Bronchial epithelial cell (primary cell): ENCODE data around the gene KCND3. TPM values are rescaled to one million over a fixed set of nuclear protein-coding genes. Genes with fewer than 3 reads are reported as not detected.
A peak's percentile ranks its signal among the peaks of the same experiment; 100 is the strongest.

Experiments
- DNase-seq: peaks from one replicate; pipeline ENCODE4 v3.0.0-alpha.2; 2010; ENCODE audit warnings: low read depth
- FAIRE-seq: peaks from 2 replicates; lab custom pipeline; 2011; peaks lifted over from hg19 to GRCh38; lab: Jason Lieb, UNC
- H3K27me3 ChIP-seq: 2 replicates; pipeline ENCODE4 v1.5.1; 2011; ENCODE audit warnings: low read length; ENCODE audit not compliant: control insufficient read depth, insufficient read depth
- H3K36me3 ChIP-seq: 2 replicates; pipeline ENCODE4 v1.5.1; 2011; ENCODE audit warnings: low read length; ENCODE audit not compliant: control insufficient read depth, insufficient read depth
- H3K4me3 ChIP-seq: 2 replicates; pipeline ENCODE4 v1.5.1; 2011; ENCODE audit warnings: mild to moderate bottlenecking, low read depth, low read length, control low read depth
- total RNA-seq: library from RNA; depleted of rRNA; stranded (reverse); fragments of >200 nt; gene quantifications from 2 replicates; pipeline ENCODE4 v1.2.1, GENCODE V29; 2014
- TF ChIP-seq, protein P1 (sequence below): IDR thresholded peaks from 2 replicates; pipeline ENCODE4 v1.5.1; 2011; ENCODE audit warnings: mild to moderate bottlenecking, moderate library complexity, low read length, control low read depth, inconsistent platforms; ENCODE audit not compliant: insufficient read depth, severe bottlenecking

The KCND3 gene
- total RNA-seq: under 0.01 and 0.13 TPM in 2 replicates

DNA sequence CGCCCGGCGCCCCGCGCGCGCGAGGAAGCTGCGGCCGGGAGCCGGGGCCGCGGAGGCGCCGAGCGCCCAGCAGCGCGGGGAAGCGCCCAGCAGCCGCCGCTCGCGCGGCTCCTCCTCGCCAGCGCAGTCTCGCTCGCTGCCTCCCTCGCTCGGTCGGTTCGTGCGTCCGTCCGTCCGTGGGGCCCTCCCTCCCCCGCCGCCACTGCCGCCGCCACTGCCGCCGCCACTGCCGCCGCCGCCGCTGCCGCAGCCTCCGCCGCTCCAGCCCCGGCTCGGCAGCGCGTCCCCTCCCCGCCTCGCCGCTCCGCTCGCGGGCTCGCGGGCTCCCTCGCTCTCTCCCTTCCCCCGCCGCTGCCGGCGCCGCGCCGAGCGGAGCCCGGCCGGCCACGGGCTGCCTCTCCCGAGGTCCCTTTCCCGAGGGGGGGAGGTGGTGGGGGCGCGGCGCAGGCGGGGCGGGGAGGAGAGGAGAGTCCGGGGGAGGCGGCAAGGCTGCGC is at the start of gene KCND3:
KCND3 (minus strand) TSS at position 138 of the 495 bp plus-strand sequence.
- Histone ChIP-seq H3K36me3 (no peaks in the 10 kb centered on the region), H3K4me3 (peak within 1 kb of the TSS; percentile 47), H3K27me3 (peaks cover 11% of the 10 kb centered on the region)
- FAIRE-seq (no peak), DNase-seq (no peak)
- TF ChIP-seq, protein P1, sequence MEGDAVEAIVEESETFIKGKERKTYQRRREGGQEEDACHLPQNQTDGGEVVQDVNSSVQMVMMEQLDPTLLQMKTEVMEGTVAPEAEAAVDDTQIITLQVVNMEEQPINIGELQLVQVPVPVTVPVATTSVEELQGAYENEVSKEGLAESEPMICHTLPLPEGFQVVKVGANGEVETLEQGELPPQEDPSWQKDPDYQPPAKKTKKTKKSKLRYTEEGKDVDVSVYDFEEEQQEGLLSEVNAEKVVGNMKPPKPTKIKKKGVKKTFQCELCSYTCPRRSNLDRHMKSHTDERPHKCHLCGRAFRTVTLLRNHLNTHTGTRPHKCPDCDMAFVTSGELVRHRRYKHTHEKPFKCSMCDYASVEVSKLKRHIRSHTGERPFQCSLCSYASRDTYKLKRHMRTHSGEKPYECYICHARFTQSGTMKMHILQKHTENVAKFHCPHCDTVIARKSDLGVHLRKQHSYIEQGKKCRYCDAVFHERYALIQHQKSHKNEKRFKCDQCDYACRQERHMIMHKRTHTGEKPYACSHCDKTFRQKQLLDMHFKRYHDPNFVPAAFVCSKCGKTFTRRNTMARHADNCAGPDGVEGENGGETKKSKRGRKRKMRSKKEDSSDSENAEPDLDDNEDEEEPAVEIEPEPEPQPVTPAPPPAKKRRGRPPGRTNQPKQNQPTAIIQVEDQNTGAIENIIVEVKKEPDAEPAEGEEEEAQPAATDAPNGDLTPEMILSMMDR: peak; percentile 3

DNA sequence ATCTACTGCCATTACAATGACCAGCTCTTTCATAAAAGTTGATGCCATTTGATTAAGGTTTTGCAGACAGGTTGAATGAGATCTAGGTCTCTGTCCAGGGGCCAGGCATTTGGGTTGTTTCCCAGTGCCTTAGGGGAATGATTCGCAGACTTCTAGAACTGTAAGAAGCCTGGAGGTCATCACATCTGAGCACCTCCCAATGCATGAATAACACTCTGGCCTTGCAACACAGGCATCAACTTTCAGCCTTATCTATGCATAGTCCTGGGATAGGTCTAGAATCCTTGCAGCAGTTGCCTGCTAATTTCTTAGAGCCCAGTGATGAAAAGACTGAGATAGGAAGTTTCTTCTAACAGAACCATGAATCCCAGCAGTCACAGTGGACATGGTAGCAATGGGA is 44.8 kb upstream of the KCND3 start:
- peaks cover 3% of the 10 kb centered on the region for H3K27me3 ChIP-seq
- TF ChIP-seq, protein P1: no peak
- no peaks in the 10 kb centered on the region for H3K36me3 ChIP-seq
- peak; percentile 51 for DNase-seq
- peak; percentile 40 for FAIRE-seq
- no peak overlapping the region for H3K4me3 ChIP-seq

DNA sequence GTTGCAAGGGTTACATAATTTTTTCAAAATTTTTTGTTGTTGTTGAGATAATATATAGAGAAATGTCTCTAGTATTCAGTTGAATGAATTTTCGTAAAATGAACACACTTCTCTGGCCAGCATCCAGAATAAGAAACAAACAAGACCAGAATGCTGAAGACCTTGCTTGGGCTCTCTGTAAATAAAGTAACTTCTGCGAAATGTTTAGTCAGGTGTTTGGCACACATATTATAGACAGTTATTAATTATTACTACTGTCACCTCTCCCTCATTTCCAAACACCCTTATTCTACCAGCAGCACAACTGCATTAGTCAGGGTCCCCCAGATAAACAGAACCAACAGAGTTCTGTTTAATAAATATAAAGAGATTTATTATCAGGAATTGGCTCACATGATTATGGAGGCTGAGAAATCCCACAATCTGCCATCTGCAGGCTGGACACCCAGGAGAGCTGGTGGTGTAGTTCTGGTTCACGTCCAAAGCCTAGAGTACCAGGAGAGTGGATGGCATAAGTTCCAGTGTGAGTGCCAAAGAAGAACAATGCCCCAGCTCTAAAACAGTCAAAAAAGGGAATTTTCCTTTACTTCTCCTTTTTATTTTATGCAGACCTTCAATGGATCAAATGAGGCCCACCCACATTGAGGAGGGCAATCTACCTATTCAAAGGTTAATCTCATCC is 44.1 kb upstream of the KCND3 start:
- DNase-seq (no peak), FAIRE-seq (no peak)
- TF ChIP-seq, protein P1: no peak
- Histone ChIP-seq H3K36me3 (no peaks in the 10 kb centered on the region), H3K27me3 (peaks cover 3% of the 10 kb centered on the region), H3K4me3 (no peak overlapping the region)

DNA sequence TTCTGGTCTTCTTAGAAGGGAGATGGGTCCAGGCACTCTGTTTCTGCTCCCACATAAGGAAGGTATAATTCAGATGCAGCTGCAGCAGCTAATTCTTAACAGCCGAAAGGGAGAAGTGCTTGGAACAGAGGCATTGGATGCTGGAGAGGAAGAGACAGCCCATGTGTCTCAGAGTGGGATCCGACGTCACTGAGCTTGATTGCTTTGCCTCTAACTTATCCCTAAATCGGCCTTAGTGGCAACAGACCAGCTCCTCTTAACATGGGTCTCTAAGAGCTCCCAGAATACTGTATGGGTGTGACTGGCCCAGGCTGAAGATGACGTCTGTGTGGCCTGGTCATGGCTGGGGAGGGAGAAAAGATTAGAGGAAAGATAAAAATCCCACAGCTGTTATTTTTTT is 40.7 kb upstream of the KCND3 start:
- no peak for DNase-seq
- TF ChIP-seq, protein P1: no peak
- no peaks in the 10 kb centered on the region for H3K36me3 ChIP-seq
- FAIRE-seq: no peak
- H3K27me3 ChIP-seq: peaks cover 6% of the 10 kb centered on the region
- no peak overlapping the region for H3K4me3 ChIP-seq

DNA sequence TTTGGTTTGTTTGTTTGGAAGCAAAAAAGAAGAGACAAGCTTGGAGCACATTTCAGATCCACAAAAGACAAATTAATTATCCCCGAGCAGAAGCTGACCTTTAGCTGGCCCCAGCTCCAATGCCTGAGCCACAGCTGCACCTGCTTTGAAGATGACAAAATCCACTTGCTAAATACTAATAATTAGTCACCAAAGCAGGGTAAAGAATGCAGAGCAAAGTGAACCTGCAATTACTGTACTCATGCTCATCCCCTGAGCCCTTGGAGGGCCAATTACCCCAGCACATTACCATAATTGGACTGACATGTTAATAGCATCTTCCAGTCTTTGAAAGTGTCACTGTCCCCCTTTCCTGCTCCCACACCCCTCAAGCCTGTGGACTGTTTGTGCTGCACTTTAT is 38.2 kb upstream of the KCND3 start:
- no peak overlapping the region for H3K4me3 ChIP-seq
- DNase-seq (peak; percentile 15), FAIRE-seq (no peak)
- H3K27me3 ChIP-seq: peaks cover 6% of the 10 kb centered on the region
- TF ChIP-seq, protein P1: no peak
- no peaks in the 10 kb centered on the region for H3K36me3 ChIP-seq
